ENCODE measurements around the gene MBD6.

DNA sequence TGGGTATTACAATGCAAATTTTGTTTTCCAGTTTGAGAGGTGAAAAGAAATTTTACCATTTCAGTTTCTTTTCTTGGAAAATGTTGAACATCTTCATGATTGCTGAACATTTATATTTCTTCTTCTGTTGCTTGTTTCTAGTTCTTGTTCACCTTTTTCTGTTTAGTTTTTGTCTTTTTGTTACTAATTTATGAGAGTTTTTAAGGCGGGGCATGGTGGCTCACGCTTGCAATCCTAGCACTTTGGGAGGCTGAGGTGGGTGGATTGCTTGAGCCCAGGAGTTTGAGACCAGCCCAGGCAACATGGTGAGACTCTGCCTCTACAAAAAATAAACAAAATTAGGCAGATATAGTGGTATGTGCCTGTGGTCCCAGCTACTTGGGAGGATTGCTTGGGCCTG, 37.9 kb downstream of the MBD6 start:
- TF ChIP-seq, protein P1, sequence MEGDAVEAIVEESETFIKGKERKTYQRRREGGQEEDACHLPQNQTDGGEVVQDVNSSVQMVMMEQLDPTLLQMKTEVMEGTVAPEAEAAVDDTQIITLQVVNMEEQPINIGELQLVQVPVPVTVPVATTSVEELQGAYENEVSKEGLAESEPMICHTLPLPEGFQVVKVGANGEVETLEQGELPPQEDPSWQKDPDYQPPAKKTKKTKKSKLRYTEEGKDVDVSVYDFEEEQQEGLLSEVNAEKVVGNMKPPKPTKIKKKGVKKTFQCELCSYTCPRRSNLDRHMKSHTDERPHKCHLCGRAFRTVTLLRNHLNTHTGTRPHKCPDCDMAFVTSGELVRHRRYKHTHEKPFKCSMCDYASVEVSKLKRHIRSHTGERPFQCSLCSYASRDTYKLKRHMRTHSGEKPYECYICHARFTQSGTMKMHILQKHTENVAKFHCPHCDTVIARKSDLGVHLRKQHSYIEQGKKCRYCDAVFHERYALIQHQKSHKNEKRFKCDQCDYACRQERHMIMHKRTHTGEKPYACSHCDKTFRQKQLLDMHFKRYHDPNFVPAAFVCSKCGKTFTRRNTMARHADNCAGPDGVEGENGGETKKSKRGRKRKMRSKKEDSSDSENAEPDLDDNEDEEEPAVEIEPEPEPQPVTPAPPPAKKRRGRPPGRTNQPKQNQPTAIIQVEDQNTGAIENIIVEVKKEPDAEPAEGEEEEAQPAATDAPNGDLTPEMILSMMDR (IDR thresholded peaks at IDR 0.05 in 4 of 5, conservative IDR thresholded peaks at IDR 0.05 in 1 of 5) = no peak
- no peak for TF ChIP-seq POLR2A (IDR thresholded peaks at IDR 0.05)
